ENCODE results near the gene FZR1.

The FZR1 gene

GRCh38 chr19:3479834-3480215 lies 26.3 kb upstream of the FZR1 start:
- Histone ChIP-seq H2BK120ac (ENCODE audit: insufficient read depth, low read length, poor library complexity) (no peak overlapping the region), H3K27ac (ENCODE audit: low read depth, low read length) (no peak overlapping the region), H3K4me1 (ENCODE audit: control insufficient read depth in 1 of 2, insufficient read depth in 2 of 2, low read length in 2 of 2) (no peaks in the 10 kb centered on the region), H3K79me1 (ENCODE audit: low read length) (no peaks in the 10 kb centered on the region), H2AK5ac (ENCODE audit: low read length) (no peak overlapping the region), H4K12ac (ENCODE audit: low read depth, low read length) (no peak overlapping the region), H4K91ac (ENCODE audit: low read depth, low read length) (no peak overlapping the region), H3K79me2 (ENCODE audit: control insufficient read depth, insufficient read depth, low read length, poor library complexity) (no peaks in the 10 kb centered on the region), H3K14ac (ENCODE audit: low read length) (no peak overlapping the region), H3K27me3 (ENCODE audit: insufficient read depth, low read length) (no peaks in the 10 kb centered on the region), H3K36me3 (ENCODE audit: control insufficient read depth in 1 of 2, insufficient read depth in 2 of 2, low read length in 2 of 2) (no peaks in the 10 kb centered on the region), H2BK12ac (ENCODE audit: low read length) (no peak overlapping the region), H4K8ac (ENCODE audit: low read depth, low read length) (no peak overlapping the region), H2AFZ (ENCODE audit: insufficient read depth, low read length, poor library complexity) (no peak overlapping the region), H3K18ac (ENCODE audit: low read length) (no peak overlapping the region), H3K4ac (ENCODE audit: low read depth, low read length) (no peak overlapping the region), H2BK5ac (ENCODE audit: low read depth, low read length, poor library complexity) (no peak overlapping the region), H3K4me2 (ENCODE audit: low read length) (no peak overlapping the region), H3K4me3 (ENCODE audit: low read depth, low read length) (no peak overlapping the region), H3K9me3 (ENCODE audit: insufficient read depth, low read depth, low read length) (peaks cover 20% of the 10 kb centered on the region), H3K23ac (ENCODE audit: low read length) (no peak overlapping the region), H3K9ac (ENCODE audit: low read length) (no peak overlapping the region)
- DNase-seq, result no peak
- WGBS (ENCODE audit: extremely low coverage, insufficient coverage, insufficient read length), result no CpG with 5 or more reads among the region's 9 CpGs

GRCh38 chr19:3480383-3481091 lies 25.6 kb upstream of the FZR1 start, which contains the start of gene SMIM24:
TSS of gene SMIM24 (minus strand) at chr19:3480525. CDS start at chr19:3480463, 62 bp downstream.
- Histone ChIP-seq H3K4me1 (ENCODE audit: control insufficient read depth in 1 of 2, insufficient read depth in 2 of 2, low read length in 2 of 2) (no peaks in the 10 kb centered on the region), H3K79me2 (ENCODE audit: control insufficient read depth, insufficient read depth, low read length, poor library complexity) (no peaks in the 10 kb centered on the region), H3K79me1 (ENCODE audit: low read length) (no peaks in the 10 kb centered on the region), H2BK5ac (ENCODE audit: low read depth, low read length, poor library complexity) (no peak within 1 kb of the TSS), H3K4ac (ENCODE audit: low read depth, low read length) (no peak within 1 kb of the TSS), H3K36me3 (ENCODE audit: control insufficient read depth in 1 of 2, insufficient read depth in 2 of 2, low read length in 2 of 2) (no peaks in the 10 kb centered on the region), H4K12ac (ENCODE audit: low read depth, low read length) (no peak within 1 kb of the TSS), H4K8ac (ENCODE audit: low read depth, low read length) (no peak within 1 kb of the TSS), H2BK120ac (ENCODE audit: insufficient read depth, low read length, poor library complexity) (no peak within 1 kb of the TSS), H3K23ac (ENCODE audit: low read length) (no peak within 1 kb of the TSS), H2AFZ (ENCODE audit: insufficient read depth, low read length, poor library complexity) (no peak within 1 kb of the TSS), H2BK12ac (ENCODE audit: low read length) (no peak within 1 kb of the TSS), H3K9ac (ENCODE audit: low read length) (no peak within 1 kb of the TSS), H3K14ac (ENCODE audit: low read length) (no peak within 1 kb of the TSS), H3K27me3 (ENCODE audit: insufficient read depth, low read length) (no peaks in the 10 kb centered on the region), H2AK5ac (ENCODE audit: low read length) (no peak within 1 kb of the TSS), H4K91ac (ENCODE audit: low read depth, low read length) (no peak within 1 kb of the TSS), H3K4me2 (ENCODE audit: low read length) (no peak within 1 kb of the TSS), H3K4me3 (ENCODE audit: low read depth, low read length) (no peak within 1 kb of the TSS), H3K27ac (ENCODE audit: low read depth, low read length) (no peak within 1 kb of the TSS), H3K18ac (ENCODE audit: low read length) (no peak within 1 kb of the TSS), H3K9me3 (ENCODE audit: insufficient read depth, low read depth, low read length) (peaks cover 20% of the 10 kb centered on the region)
- no CpG with 5 or more reads among the region's 27 CpGs for WGBS (ENCODE audit: extremely low coverage, insufficient coverage, insufficient read length)
- no peak for DNase-seq

DNA sequence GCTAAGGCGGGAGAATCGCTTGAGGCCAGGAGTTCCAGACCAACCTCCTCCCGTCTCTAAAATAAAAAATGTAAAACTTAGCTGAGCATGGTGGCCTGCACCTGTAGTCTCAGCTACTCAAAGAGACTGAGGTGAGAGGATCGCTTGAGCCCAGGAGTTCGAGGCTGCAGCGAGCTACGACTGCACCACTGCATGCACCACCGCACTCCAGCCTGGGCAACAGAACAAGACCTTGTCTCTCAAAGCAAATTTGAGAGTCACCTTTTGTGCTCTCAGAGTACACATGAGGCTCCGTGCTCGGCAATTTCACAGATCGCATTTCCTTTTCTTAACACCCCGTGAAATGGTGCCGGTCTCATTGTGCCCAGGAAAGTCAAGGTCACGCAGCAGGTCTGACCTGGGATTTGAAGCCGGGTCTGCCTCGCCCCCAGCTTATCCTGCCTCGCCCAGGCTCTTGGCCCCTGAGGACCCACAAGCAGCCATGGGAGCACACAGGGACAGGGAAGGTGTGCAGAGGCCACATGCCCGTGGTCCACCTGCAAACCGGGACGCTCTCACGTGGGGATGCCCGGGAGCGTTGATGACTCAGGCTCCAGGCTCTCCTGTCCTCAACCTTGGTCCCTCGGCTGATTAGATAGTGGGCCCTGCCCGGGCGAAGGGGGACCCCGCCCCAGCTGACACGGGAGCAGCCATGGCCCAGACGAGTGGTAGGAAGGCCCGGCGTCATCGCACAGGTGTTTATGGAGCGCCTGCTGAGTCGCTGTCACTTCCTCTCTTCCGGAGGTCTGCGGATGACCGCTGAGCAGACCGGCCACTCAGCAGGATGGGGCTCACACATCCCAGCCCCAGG lies 24.6 kb upstream of the FZR1 start:
- no CpG with 5 or more reads among the region's 38 CpGs for WGBS (ENCODE audit: extremely low coverage, insufficient coverage, insufficient read length)
- Histone ChIP-seq H3K27me3 (ENCODE audit: insufficient read depth, low read length) (no peaks in the 10 kb centered on the region), H3K79me2 (ENCODE audit: control insufficient read depth, insufficient read depth, low read length, poor library complexity) (no peaks in the 10 kb centered on the region), H2AFZ (ENCODE audit: insufficient read depth, low read length, poor library complexity) (no peak overlapping the region), H3K23ac (ENCODE audit: low read length) (no peak overlapping the region), H3K4me2 (ENCODE audit: low read length) (no peak overlapping the region), H2BK12ac (ENCODE audit: low read length) (no peak overlapping the region), H3K14ac (ENCODE audit: low read length) (no peak overlapping the region), H2AK5ac (ENCODE audit: low read length) (no peak overlapping the region), H3K4me1 (ENCODE audit: control insufficient read depth in 1 of 2, insufficient read depth in 2 of 2, low read length in 2 of 2) (no peaks in the 10 kb centered on the region), H3K4ac (ENCODE audit: low read depth, low read length) (no peak overlapping the region), H3K9ac (ENCODE audit: low read length) (no peak overlapping the region), H2BK5ac (ENCODE audit: low read depth, low read length, poor library complexity) (no peak overlapping the region), H4K8ac (ENCODE audit: low read depth, low read length) (no peak overlapping the region), H4K91ac (ENCODE audit: low read depth, low read length) (no peak overlapping the region), H3K9me3 (ENCODE audit: insufficient read depth, low read depth, low read length) (peaks cover 16% of the 10 kb centered on the region), H3K27ac (ENCODE audit: low read depth, low read length) (no peak overlapping the region), H4K12ac (ENCODE audit: low read depth, low read length) (no peak overlapping the region), H3K36me3 (ENCODE audit: control insufficient read depth in 1 of 2, insufficient read depth in 2 of 2, low read length in 2 of 2) (no peaks in the 10 kb centered on the region), H3K18ac (ENCODE audit: low read length) (no peak overlapping the region), H3K4me3 (ENCODE audit: low read depth, low read length) (no peak overlapping the region), H3K79me1 (ENCODE audit: low read length) (no peaks in the 10 kb centered on the region), H2BK120ac (ENCODE audit: insufficient read depth, low read length, poor library complexity) (no peak overlapping the region)
- peak; percentile 22 to 48 for DNase-seq

DNA sequence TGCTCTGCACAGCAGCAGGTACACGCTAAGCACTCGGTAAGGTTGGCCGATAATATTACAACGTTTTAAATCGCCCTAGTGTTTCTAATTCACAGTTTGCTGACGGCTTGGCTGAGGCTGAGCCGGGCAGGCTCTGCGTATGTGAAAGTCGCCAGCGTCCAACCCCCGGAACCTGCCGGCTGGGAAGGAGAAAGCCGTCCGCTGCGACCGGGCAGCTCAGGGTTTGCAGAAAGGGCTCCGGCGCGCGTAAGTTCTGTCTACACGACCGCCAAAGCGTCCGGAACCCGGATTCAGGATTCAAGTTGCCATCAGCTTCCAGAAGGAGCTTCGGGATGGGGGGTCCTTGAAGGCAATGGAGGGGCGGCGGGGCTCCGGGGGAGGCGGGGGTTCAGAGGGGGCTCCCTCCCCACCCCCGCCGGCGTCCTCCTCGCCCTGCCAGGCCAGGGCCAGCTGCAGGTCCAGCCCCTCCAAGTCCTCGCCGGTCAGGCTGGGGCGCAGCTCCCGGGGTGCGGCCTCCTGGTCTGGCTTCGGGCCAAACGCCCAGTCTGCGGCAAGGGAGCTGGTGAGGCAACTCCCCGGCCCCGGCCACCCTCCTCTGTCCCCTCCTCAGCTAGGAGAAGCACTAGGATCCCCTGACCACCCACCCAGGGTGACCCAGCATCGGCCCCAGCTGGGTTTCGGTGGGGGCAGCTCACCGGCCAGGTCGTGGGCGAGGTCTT lies 23.4 kb upstream of the FZR1 start:
- no CpG with 5 or more reads among the region's 49 CpGs for WGBS (ENCODE audit: extremely low coverage, insufficient coverage, insufficient read length)
- H3K27me3 ChIP-seq (ENCODE audit: insufficient read depth, low read length), result no peaks in the 10 kb centered on the region

More for the DNA sequence above, 23.4 kb upstream of the FZR1 start:
- H4K12ac ChIP-seq (ENCODE audit: low read depth, low read length), result no peak overlapping the region
- H2AK5ac ChIP-seq (ENCODE audit: low read length), result no peak overlapping the region
- H3K18ac ChIP-seq (ENCODE audit: low read length), result no peak overlapping the region
- H3K4me2 ChIP-seq (ENCODE audit: low read length), result no peak overlapping the region
- no peak overlapping the region for H2BK120ac ChIP-seq (ENCODE audit: insufficient read depth, low read length, poor library complexity)
- H3K14ac ChIP-seq (ENCODE audit: low read length), result no peak overlapping the region
- no peak overlapping the region for H3K27ac ChIP-seq (ENCODE audit: low read depth, low read length)
- H3K79me2 ChIP-seq (ENCODE audit: control insufficient read depth, insufficient read depth, low read length, poor library complexity), result no peaks in the 10 kb centered on the region
- H3K4me1 ChIP-seq (ENCODE audit: control insufficient read depth in 1 of 2, insufficient read depth in 2 of 2, low read length in 2 of 2), result no peaks in the 10 kb centered on the region
- H3K4ac ChIP-seq (ENCODE audit: low read depth, low read length), result no peak overlapping the region
- no peaks in the 10 kb centered on the region for H3K79me1 ChIP-seq (ENCODE audit: low read length)
- no peak overlapping the region for H2AFZ ChIP-seq (ENCODE audit: insufficient read depth, low read length, poor library complexity)
- H4K91ac ChIP-seq (ENCODE audit: low read depth, low read length), result no peak overlapping the region
- H2BK5ac ChIP-seq (ENCODE audit: low read depth, low read length, poor library complexity), result no peak overlapping the region
- no peak overlapping the region for H3K4me3 ChIP-seq (ENCODE audit: low read depth, low read length)
- peaks cover 7% of the 10 kb centered on the region for H3K9me3 ChIP-seq (ENCODE audit: insufficient read depth, low read depth, low read length)
- no peak overlapping the region for H3K9ac ChIP-seq (ENCODE audit: low read length)
- no peak overlapping the region for H3K23ac ChIP-seq (ENCODE audit: low read length)
- H4K8ac ChIP-seq (ENCODE audit: low read depth, low read length), result no peak overlapping the region
- no peaks in the 10 kb centered on the region for H3K36me3 ChIP-seq (ENCODE audit: control insufficient read depth in 1 of 2, insufficient read depth in 2 of 2, low read length in 2 of 2)
- no peak overlapping the region for H2BK12ac ChIP-seq (ENCODE audit: low read length)
- DNase-seq, result no peak
